Femur (tissue), 1 donor: Measurements from ENCODE around the gene S100A4.
"Not testable (repeated sequence)": the region's sequence is repeated elsewhere in the genome, so short reads cannot be mapped to it uniquely, and the experiment has no call there.

Experiments used
- DNase-seq: peaks from one replicate; pipeline ENCODE4 v3.0.0-alpha.2; 2017

Gene S100A4

DNA sequence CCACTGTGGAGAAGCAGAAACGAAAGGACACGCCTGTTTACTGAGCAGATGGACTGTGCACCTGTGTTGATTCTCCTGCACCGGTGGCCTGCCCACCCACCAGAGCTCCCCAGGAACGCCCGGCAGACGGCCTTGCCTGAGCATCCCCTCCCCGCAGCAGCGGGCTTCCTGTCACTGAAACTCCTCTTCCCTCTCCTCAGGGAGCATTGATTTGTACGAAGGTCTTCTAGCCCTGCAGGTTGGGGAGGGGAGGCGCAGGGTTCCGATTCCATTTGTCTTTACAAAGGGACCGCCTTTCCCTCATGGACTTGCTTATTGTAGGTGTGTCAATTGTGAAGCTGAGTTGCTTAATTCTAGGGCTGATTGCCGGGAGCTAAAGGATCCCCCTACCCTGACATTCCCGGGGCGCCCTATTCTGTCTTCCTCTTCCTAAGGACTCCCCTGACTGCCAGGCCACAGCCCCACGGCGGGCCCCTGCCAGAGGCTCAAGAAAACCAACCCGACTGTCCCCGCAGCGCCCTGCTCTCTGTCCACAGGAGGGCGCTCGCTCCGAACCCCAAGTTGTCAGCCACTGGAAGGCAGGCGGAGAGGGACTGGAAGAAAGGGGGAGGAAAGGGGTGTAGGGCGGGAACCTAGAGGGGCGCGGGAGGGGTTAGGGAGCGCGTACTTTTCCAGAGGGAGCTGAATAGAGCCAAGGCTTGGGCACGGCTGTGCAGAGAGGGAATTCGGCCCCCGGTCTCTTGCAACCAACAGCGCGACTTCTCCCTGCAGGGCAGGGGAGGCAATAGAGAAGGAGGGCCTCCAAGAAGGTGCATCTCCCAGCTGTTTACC, 12.6 kb downstream of the S100A4 start:
- peak; percentile 93 for DNase-seq

DNA sequence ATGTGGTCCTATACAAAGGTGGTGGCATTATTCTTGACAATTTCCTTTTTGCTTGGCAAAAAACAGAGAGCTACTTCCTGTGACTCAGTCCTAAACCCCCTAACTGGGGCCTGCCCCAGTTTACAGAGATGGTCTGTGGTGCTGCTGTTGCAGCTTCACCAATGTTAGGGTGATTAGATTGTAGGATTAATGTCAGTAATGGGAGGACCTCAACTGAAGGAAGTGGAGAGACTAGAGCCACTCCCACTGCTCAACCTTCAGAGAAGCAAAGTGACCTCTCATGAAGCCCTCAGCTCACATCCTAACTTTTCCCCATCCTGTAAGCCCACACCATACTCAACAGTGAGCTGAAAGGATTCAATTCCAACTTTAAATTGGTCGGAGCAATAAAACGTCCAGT, 13.4 kb downstream of the S100A4 start:
- no peak for DNase-seq

DNA sequence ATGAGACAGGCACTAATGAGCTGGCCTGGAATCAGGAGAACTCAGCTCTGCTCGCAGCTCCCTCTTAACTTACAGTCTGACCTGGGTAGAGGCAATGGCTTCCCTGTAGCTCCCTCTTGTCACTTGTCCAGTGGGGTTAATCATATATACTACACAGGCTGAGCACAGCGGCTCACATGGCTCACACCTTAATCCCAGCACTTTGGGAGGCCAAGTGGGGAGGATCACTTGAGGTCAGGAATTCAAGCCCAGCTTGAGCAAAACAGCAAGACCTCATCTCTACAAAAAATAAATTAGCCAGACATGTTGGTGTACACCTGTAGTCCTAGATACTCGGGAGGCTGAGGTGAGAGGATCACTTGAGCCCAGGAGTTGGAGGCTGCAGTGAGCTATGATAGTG, 14.0 kb downstream of the S100A4 start:
- no peak for DNase-seq

DNA sequence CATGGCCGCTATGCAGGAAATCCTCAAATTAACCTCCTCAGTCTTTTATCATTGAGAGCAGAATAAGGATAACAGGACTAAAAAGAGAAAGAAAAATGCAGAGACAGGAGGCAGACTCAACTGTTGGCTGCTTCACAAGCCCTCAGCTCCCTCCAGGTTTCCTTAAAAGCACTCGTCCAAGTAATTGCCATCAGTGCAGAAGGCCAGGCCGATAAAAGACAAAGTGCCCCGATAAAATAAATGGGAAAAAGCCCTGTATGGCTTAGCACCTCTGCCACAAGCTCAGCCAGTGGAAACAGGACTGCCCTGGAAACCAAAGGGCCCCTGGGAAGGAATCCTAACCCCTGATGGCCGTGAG, 17.9 kb downstream of the S100A4 start:
- DNase-seq, result no peak

DNA sequence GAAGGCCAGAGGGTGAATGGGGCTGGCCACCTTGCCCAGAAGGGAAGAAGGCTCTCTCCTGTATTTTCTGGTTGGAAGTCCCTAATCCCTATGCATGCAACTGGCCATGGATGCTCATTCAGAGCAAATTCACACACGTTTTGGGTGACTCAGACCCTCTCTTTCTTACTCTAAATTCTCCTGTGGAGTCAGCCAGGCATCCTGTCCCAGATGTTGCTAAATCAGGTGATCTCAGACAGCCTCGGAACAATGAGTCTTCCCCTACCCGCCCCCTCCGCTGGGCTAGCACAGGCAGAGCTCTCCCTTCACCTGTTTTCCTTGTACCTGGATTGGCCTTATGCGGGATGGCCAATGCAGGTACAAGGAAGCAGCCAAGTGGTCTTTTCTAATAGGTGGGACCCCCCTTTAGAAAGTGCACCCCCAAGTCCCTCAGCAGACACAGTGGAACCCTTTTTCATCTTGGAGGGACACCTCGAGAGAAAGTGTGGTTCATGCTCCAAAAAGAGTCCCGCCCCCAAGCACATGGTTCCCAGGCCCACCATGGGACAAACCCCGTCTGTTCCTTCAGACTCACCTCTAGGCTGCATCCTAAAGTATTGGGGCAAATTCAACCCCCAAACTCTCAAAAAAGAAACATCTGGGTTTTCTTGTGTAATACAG, 18.5 kb downstream of the S100A4 start:
- no peak for DNase-seq

DNA sequence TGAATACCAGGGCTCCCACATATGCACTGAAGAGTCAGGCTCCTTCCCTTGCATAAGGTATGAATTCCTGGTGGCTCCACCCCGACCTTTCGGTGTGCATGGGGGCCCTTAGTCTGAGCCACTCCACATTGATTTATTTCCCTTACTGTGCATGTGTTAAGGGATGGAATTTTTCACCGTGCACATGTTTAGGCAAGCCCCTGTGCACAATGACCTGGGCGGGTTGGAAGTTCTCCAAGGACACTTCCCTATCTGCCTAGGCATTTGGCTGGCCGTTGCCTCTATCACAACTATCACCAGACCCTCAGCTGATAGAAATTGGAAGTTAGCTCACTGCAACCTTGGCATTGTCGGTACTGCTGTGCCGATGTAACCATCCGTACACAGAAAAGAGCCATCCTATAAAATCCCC, 19.5 kb downstream of the S100A4 start:
- no peak for DNase-seq

DNA sequence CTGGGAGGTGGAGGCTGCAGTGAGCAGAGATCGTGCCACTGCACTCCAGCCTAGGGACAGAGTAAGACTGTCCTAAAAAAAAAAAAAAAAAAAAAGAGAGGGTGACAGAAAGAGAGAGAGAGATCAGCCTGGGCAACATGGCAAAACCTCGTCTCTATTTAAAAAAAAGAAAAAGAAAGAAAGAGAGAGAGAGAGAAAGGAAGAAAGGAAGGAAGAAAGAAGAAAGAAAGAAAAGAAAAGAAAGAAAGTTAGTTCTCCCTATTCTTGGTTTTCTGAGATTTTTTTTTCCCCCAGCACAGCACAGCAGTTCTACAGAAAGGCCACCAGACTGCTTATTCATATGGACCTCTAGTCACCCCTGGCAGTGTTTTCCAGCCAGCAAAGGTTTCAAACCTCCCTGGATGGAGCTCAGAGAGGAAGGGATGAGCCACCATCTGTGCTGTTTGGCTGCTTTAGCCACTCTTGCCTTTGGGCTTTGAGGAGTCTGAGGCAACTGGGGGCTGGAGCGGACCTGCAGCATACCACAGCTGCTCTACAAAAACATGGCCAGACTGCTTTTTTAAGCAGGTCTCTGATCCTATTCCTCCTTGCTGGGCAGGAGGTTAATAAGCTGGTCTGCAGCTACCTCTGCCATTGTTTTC, 20.4 kb downstream of the S100A4 start:
- no peak for DNase-seq

DNA sequence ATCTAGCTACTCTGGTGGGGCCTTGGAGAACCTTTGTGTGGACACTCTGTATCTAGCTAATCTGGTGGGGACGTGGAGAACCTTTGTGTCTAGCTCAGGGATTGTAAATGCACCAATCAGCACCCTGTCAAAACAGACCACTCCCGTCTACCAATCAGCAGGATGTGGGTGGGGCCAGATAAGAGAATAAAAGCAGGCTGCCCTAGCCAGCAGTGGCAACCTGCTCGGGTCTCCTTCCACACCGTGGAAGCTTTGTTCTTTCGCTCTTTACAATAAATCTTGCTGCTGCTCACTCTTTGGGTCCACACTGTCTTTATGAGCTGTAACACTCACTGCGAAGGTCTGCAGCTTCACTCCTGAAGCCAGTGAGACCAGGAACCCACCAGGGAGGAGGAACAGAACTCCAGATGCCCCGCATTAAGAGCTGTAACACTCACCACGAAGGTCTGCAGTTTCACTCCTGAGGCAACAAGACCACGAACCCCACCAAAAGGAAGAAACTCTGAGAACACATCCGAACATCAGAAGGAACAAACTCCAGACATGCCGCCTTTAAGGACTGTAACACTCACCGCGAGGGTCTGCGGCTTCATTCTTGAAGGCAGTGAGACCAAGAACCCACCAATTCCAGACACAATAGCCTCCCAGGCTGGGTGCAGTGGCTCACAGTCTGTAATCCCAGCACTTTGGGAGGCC, 23.1 kb downstream of the S100A4 start:
- DNase-seq, result not testable (repeated sequence)

DNA sequence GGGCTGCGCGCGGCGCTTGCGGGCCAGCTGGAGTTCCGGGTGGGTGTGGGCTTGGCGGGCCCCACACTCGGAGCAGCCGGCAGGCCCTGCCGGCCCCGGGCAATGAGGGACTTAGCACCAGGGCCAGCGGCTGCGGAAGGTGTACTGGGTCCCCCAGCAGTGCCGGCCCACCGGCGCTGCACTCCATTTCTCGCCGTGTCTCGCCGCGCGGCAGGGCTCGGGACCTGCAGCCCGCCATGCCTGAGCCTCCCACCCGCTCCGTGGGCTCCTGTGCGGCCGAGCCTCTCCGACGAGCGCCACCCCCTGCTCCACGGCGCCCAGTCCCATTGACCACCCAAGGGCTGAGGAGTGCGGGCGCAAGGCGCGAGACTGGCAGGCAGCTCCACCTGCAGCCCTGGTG, 23.8 kb downstream of the S100A4 start:
- DNase-seq, result not testable (repeated sequence)

DNA sequence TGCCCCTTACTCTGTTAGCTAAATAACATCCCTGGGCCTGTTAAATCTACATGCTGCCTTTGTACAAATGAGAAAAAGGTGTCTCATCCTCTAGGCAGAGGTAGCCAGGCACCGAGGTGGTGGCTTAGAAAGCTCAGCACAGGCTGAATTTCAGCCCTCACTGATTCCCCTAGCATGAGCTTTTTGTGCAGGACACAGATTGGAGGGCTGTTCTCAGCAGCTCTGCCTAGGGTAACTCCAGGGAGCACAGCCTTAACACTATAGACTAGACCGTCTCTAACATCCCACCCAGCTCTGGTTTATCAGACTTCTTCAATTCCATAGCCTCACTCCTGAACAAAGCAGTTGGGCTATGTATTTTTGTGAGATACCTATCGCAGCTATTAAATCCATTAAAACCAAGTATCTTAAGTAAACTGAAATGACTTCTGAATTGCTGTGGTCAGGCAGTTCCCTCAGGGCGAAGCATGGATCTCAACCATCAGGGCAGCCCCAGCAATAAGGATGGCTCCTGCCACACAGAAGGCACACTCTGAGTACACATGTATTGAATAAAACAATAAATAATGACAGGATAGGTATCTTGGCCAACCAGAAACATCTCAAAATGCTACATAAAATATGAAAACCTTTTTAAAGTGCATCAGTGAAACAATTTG, 24.7 kb downstream of the S100A4 start:
- no peak for DNase-seq

DNA sequence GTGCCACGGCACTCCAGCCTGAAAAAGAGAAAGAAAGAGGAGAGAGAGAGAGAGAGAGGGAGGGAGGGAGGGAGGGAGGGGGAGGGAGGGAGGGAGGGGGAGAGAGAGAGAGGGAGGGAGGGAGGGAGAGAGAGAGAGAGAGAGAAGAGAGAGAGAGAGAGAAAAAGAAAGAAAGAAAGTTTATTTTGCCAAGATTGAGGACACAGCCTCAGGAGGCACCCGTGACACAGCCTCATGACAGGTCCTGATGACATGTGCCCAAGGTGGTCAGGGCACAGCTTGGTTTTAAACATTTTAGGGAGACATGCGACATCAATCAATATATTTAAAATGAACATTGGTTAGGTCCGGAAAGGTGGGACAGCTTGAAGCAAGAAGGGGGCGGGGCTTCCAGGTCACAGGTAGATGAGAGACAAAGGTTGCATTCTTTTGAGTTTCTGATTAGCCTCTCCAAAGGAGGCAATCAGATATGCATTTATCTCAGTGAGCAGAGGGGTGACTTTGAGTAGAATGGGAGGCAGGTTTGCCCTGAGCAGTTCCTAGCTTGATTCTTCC, 25.4 kb downstream of the S100A4 start:
- not testable (repeated sequence) for DNase-seq

DNA sequence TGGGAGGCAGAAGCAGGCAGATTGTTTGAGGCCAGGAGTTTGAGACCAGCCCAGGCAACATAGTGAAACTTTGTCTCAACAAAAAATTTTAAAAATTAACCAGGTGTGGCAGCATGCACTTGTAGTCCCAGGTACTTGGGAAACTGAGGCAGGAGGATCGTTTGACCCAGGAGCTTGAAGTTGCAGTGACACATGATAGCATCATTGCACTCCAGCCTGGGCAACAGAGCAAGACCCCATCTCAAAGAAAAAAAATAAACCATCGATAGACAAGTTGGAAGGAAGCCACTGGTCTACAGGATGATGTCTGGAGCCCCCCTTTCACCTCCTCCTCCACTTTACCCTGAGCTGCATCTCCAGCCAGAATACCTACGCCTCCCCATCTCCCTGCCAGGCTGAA, 26.4 kb downstream of the S100A4 start:
- DNase-seq, result no peak

DNA sequence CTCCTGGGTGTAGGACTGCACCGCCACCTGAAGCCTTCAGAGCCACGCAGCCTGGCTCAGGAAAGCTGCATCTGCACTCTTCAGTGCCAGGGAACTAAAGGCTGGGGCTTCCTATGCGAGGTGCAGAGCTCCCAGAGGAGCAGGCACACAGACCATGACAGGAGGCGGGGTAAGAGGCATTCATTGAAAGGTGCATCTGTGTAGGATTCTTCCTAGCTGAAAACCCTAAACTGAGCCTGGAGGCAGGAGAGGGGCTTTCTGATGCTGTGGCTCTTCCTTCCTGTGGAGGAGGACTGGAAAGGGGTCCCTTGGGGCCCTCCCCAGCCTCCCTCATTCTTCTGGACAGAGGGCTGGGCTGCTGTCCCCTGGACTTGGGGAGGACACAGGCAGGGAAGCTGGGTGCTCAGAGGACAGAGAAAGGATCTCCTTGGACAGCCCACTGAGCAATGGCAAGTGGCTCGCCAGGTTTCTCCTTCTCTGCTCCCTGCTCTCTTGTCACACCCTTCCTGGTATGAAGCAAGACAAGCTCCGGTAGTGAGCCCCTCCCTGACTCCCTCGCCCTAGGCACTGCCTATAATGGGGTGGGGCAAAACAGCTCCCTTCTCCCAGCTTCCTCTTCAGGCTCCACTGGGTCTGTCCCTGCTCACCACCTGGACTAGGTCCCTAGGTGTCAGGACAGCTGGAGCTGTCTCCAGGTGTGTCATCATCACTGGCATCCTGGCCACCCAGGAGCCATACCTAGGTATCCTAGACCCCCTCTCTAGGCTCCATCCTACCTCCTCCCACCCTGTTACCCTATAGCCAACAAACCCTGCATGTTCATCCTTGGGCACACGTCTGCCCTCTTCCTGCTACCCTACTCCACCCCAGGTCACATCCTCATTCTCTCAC, 29.9 kb downstream of the S100A4 start:
- DNase-seq, result no peak

DNA sequence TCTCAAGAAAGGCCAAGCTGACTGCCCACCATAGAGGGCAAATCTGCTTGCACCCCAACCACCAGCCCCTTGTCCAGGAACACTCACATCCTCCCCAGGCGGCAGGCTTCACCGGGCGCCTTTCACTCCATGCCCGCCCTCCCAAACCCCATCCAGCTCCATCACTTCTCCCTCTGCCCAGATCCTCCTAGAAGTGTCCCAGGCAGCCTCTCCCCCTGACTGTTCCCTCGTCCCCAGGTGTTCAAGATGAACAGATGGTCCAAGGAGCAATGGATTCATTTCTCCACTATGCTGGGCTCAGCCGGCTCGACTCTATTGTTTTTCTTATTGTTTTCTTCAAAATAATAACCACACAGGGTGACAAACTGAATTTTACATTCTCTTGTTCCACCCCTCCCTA, 31.9 kb downstream of the S100A4 start:
- DNase-seq, result no peak

DNA sequence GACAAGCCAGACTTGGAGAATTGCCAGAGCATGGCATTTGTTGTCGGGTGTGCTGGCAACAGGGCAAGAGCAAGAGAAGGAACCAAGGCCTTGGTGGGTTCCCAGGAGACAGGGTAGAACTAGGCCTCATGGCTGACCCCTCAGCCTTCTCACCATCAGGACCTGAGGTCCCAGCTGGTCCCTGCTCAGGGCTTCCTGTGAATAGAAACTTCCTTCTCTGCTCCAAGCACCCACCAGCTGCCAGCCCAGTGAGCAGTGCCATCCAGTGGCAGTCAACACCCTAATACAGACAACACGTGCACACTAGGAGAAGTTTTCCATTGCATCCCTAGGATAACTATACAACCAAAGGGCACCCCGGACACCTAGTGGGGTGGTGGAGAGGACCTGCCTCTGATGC, 32.6 kb downstream of the S100A4 start:
- DNase-seq, result no peak

DNA sequence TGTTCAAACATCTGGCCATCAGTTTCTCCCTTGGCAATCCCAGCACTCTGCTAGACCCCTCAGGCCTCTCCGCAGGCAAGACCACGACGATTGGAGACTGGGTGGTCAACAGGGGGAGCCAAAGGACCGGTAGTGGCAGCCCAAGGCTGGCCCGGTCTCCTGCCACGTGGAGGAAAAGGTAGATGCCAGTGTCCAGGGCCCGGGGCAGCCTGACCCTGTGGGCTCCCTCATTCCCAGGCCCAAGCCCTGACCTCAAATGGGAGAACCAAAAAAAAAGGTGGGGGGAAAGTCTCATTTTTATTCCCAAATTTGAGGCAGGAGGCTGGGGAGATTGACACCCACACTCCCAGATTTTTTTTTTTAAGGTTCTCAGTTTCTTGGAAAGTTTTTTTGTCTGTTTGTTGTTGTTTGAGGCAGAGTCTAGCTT, 34.6 kb downstream of the S100A4 start:
- peak; percentile 87 for DNase-seq

DNA sequence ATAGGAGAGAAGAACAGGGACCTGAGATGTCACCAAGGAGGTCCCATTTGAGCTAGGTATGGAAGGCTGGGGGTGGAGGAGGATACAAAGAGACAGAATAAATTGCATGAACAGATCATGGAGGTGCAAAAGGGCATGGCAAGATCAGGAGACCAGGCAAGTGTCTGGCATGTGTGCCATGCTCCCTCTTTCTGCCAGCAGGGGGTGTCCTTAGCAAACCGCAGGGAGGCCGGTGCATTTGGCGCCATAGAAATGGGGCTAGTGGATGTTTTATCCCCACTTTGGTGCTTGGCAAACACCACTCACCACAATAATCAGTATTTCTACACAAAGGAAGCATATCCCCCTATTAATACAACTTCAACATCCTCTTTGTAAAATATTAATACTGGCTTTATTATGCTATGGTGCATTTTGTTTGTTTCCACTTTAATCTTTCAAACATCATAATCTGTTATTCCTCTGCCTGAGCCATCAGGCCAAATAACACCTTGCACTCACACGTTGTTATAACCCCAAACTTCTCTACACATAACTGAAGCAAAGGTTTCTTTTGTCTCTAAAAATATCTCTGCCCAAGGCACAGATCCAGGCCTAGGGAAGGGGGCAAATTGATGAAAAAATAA, 35.8 kb downstream of the S100A4 start:
- DNase-seq, result no peak

DNA sequence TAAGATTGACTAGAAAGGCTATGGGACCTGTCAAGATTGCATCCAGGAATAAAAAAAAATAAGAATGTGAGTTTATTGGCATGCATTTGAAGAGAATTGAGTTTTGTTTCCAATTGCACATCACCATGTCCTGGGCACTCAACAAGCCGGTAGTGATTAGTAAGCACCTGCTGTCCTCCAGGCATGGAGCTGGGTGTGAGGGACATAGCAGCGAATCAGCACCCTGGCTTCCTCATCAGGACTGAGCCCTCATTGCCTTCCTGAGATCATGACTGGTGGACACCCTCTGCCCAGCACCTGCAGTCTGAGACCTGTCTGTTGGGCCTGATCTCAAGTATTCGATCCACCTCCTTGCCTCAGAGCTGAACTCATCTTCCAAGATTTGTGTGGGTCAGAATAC, 36.6 kb downstream of the S100A4 start:
- no peak for DNase-seq

DNA sequence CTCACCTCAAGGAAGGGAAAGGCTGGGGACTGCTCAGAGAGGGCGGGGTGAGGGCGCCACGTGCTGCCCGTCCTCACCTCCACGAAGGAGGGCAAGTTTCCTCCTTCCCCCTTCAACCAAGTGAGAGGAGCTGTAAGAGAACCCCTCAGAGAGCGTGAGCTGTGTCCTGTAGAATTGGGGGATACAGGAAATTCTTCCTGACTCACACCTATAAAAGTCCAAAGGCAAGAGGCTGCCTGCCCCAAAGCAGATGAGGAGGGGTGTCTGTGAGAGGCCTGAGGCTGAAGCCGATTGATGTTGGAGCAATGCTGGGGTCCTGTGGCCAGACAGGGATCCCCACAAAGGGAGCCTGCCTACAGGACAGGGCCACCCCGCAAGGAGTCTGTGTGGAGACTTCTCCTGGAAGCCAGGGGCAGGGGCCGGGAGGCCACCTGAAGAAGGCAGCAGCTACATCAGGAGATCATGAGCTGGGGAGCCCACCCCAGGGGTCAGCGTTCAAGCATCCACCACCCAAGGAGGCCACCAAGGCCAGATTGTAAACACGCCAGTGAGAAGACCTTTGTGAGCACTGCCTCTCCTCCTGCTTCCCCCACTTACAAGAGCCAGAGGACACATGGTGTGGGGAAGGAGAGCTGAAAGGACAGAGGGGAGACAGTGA, 37.6 kb downstream of the S100A4 start:
- DNase-seq, result no peak

DNA sequence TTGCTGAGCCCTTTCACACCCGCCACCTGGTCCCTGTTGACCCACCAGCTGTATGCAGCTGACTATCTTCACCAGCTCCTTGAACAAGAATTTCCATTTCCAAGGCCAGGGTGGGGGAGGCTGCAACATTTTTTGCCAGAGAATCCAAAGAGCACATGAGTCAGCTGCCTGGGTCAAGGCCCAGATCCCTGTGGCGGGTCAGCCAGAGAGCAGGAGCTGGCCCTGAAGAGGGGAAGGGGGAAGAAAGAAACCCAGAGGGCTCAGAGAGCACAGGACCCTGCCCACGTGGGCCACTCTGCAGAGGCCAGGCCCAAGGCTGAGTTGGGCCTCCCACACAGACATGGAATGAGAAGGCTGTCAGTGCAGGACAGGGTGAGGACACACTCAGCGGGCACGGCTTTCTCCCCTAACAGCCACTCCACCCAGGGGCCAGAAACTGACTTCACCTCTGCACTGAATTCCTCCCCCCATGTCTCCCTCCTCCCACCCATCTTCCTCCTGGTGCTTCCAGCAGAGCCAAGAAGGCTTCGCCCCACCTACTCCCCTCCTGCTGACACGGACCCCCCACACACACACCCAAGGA, 38.7 kb downstream of the S100A4 start:
- peak; percentile 94 for DNase-seq
